Gastrocnemius medialis (tissue), 4 donors: ENCODE measurements around the gene ZDHHC14. TPM values are rescaled to one million over a fixed set of nuclear protein-coding genes. Genes with fewer than 3 reads are reported as not detected.

Source experiments
- ATAC-seq, 2 donors: fragments of 150-250 bp; one replicate each; pipeline ENCODE4 v1.9.1; 2016
- DNase-seq, 2 donors: peaks; one replicate each; pipeline ENCODE4 v3.0.0-alpha.2; 2019
- H3K27ac ChIP-seq, 4 donors: fragments of 200-600 bp; sonication (generic); 1 replicate in 1 of 4; 2 replicates in 3 of 4; pipeline ENCODE4 v1.5.1; 2016 to 2018; ENCODE audit warnings: mild to moderate bottlenecking in 2 of 4, moderate library complexity in 1 of 4
- H3K27me3 ChIP-seq, 3 donors: fragments of 200-600 bp; sonication (generic) in 2 of 3; 1 replicate in 1 of 3; 2 replicates in 2 of 3; pipeline versions ENCODE4 v1.5.1 to v1.6.0; 2016 to 2019; ENCODE audit warnings: mild to moderate bottlenecking in 1 of 3, moderate library complexity in 1 of 3
- H3K36me3 ChIP-seq, 2 donors: fragments of 200-600 bp; sonication (generic) in 1 of 2; one replicate each; pipeline ENCODE4 v1.5.1; 2017 to 2018
- H3K4me1 ChIP-seq, 2 donors: fragments of 200-600 bp; sonication (generic) in 1 of 2; one replicate each; pipeline ENCODE4 v1.5.1; 2016 to 2017; ENCODE audit warnings: mild to moderate bottlenecking in 2 of 2
- H3K4me3 ChIP-seq, 4 donors: fragments of 200-600 bp; sonication (generic) in 3 of 4; 1 replicate in 1 of 4; 2 replicates in 3 of 4; pipeline ENCODE4 v1.5.1; 2016 to 2019; ENCODE audit warnings: mild to moderate bottlenecking in 2 of 4
- H3K9me3 ChIP-seq, 3 donors: fragments of 200-600 bp; sonication (generic) in 2 of 3; 1 replicate in 1 of 3; 2 replicates in 2 of 3; pipeline ENCODE4 v1.5.1; 2016 to 2019
- CTCF ChIP-seq, 5 experiments: fragments of 450-650 bp in 3 of 5; fragments of 200-600 bp in 2 of 5; sonication (generic) in 2 of 5; IDR thresholded peaks in 4 of 5; conservative IDR thresholded peaks in 1 of 5; 1 replicate in 4 of 5; 2 replicates in 1 of 5; pipeline ENCODE4 v1.5.1; 2016 to 2019; ENCODE audit warnings: antibody characterized with exemption in 5 of 5, mild to moderate bottlenecking in 3 of 5, moderate library complexity in 3 of 5
- POLR2A ChIP-seq, 2 donors: fragments of 450-650 bp; IDR thresholded peaks; one replicate each; pipeline ENCODE4 v1.6.1; 2017; ENCODE audit warnings: antibody characterized with exemption in 2 of 2, mild to moderate bottlenecking in 2 of 2, moderate library complexity in 2 of 2
- in situ Hi-C, 4 donors: fragments of 200-750 bp; cut with MboI; loops; one replicate each; pipeline versions ENCODE4 v1.15.0 to v1.8.0; 2017; ENCODE audit warnings: low sequenced_read_pairs in 4 of 4
- intact Hi-C: fragments of 100-400 bp; cut with DNase I; formaldehyde crosslinking; loops from one replicate; pipeline ENCODE4 v1.15.1; 2023; ENCODE audit warnings: low total_unique reads
- total RNA-seq, 4 donors: library from RNA; depleted of rRNA; stranded (reverse); fragments of >200 nt; gene quantifications; one replicate each; pipeline versions ENCODE4 v1.1.0 to v1.2.3, GENCODE V29; 2016

ZDHHC14 gene
- total RNA-seq, 4 donors from 2014 or later: 3.7 to 7.7 (median 5.9) TPM

- no peak for ATAC-seq
- intact Hi-C loops: loop anchor here (5.0 kb wide), 1 partner anchor 197 kb away; the partner anchor contains the start of gene ZDHHC14
- no peak for DNase-seq
- TF ChIP-seq POLR2A (IDR thresholded peaks at IDR 0.05): no peak
- TF ChIP-seq CTCF (IDR thresholded peaks at IDR 0.05 in 4 of 5, conservative IDR thresholded peaks at IDR 0.05 in 1 of 5): no peak
- Histone ChIP-seq H3K9me3 (no peaks in the 10 kb centered on the region), H3K27me3 (no peaks in the 10 kb centered on the region), H3K4me1 (peaks cover 2 to 12% of the 10 kb centered on the region in 2 donors), H3K36me3 (no peaks in the 10 kb centered on the region), H3K4me3 (no peak overlapping the region), H3K27ac (no peak overlapping the region)
- in situ Hi-C loops: loop anchor here in 2 of 4 donors (10.0 to 25.0 kb wide), 2 partner anchors 192 to 265 kb away; partner anchors contain the start of gene ZDHHC14 (in 2 of the 2)
Measured at GRCh38 chr6:157579467-157580031, 198.6 kb downstream of the ZDHHC14 start.

- DNase-seq: no peak
- intact Hi-C loops (no loop called here), in situ Hi-C loops (loop anchor here in 2 of 4 donors (25.0 kb wide), 1 partner anchor 197 kb away; the partner anchor contains the start of gene ZDHHC14 (in 2 of the 2))
- Histone ChIP-seq H3K36me3 (no peaks in the 10 kb centered on the region), H3K9me3 (no peaks in the 10 kb centered on the region), H3K4me1 (no peaks in the 10 kb centered on the region), H3K4me3 (no peak overlapping the region), H3K27me3 (no peaks in the 10 kb centered on the region), H3K27ac (no peak overlapping the region)
- TF ChIP-seq CTCF (IDR thresholded peaks at IDR 0.05 in 4 of 5, conservative IDR thresholded peaks at IDR 0.05 in 1 of 5) (no peak), POLR2A (IDR thresholded peaks at IDR 0.05) (no peak)
- no peak for ATAC-seq
Measured at GRCh38 chr6:157584036-157584435, 203.0 kb downstream of the ZDHHC14 start.

DNA sequence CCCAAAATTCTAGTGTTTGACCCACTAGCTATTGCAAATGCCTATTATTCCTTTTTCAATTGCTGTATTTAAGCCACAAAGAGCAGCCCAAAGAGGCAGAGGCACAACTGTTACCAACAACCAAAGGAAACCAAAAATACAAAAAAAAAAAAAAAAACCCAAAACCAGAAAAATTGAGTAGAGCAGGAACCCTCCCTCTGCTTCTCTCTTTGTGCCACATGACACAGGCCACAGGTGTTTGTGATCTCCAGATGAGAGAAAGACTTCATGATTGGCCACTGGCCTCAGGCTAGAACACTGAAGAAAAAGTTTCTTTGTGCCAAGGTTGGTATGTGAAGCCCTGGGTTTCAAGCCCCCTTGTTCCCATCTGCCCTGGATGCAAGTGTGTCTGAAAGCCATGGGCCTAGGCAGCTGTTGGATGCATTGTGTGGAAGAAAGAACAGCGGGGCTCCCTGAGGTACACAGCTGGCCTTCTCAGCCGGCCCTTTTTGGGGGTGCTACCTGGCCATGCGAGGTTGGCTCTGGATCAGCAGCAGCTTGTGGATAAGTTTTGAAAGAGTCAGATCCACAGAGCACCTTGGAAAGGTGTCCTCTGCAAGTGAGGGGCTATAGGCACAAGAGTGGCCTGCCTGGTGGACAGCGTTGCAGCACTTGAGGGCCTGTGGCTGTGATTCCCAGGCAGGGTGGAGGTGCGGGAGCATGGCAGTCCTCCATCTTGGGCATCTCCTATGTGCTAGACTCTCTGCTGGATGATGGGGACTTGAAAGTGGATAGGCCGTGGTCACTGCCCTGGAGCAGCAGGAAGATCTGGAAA lies 204.5 kb downstream of the ZDHHC14 start:
- no peak for TF ChIP-seq CTCF (IDR thresholded peaks at IDR 0.05 in 4 of 5, conservative IDR thresholded peaks at IDR 0.05 in 1 of 5)
- no peak for TF ChIP-seq POLR2A (IDR thresholded peaks at IDR 0.05)
- intact Hi-C loops: no loop called here
- H3K27me3 ChIP-seq: no peaks in the 10 kb centered on the region
- no peaks in the 10 kb centered on the region for H3K36me3 ChIP-seq
- no peak for DNase-seq
- in situ Hi-C loops: loop anchor here in 2 of 4 donors (25.0 kb wide), 1 partner anchor 198 kb away; the partner anchor contains the start of gene ZDHHC14 (in 2 of the 2)
- no peaks in the 10 kb centered on the region for H3K4me1 ChIP-seq
- H3K4me3 ChIP-seq: no peak overlapping the region
- H3K9me3 ChIP-seq: no peaks in the 10 kb centered on the region
- no peak overlapping the region for H3K27ac ChIP-seq
- ATAC-seq: no peak

DNA sequence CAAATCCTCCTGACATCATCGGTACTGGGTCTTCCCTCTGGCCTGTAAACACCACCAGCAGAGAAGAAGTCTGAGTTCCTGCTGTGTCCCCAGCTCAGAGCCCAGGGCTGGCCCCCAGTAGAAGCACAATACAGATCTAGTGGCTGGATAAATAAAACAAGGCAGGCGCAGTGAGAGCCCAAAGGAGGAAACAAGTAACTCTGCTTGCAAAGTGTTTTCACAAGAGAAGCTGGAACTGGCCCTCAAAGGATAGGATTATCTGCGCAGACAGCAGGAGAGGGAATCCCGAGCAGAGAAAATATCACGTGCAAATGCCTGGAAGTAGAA lies 205.1 kb downstream of the ZDHHC14 start:
- TF ChIP-seq POLR2A (IDR thresholded peaks at IDR 0.05): no peak
- no peak for TF ChIP-seq CTCF (IDR thresholded peaks at IDR 0.05 in 4 of 5, conservative IDR thresholded peaks at IDR 0.05 in 1 of 5)
- no peak for ATAC-seq
- Histone ChIP-seq H3K27me3 (no peaks in the 10 kb centered on the region), H3K4me1 (no peaks in the 10 kb centered on the region), H3K4me3 (no peak overlapping the region), H3K9me3 (no peaks in the 10 kb centered on the region), H3K27ac (no peak overlapping the region), H3K36me3 (no peaks in the 10 kb centered on the region)
- DNase-seq: no peak
- in situ Hi-C loops (loop anchor here in 2 of 4 donors (25.0 kb wide), 1 partner anchor 199 kb away; the partner anchor contains the start of gene ZDHHC14 (in 2 of the 2)), intact Hi-C loops (no loop called here)
